HepG2 (cell line): ENCODE measurements around the gene DPEP2NB. TPM values are rescaled to one million over a fixed set of nuclear protein-coding genes. Genes with fewer than 3 reads are reported as not detected.

Source experiments
- ATAC-seq: fragments of 200-7000 bp; cut with Tn5 transposase; 3 replicates; pipeline ENCODE4 v1.9.1; 2020; ENCODE audit warnings: mild to moderate bottlenecking, moderate library complexity
- BruUV-seq: library from RNA; stranded (reverse); fragments of 400-500 nt; replicated peaks from 2 replicates; lab custom pipeline; 2021; lab: Mats Ljungman, UMichigan
- CTCF ChIA-PET: fragments of 300-600 bp; formaldehyde crosslinking; extraction: SDS; loops from one replicate; lab custom pipeline; 2021; ENCODE audit warnings: low total read pairs, inconsistent platforms, low intra/inter-chr PET ratio; lab: Yijun Ruan, JAX
- POLR2A ChIA-PET: fragments of 350-600 bp; sonication (Branson Sonifier 250); formaldehyde crosslinking; loops from one replicate; lab custom pipeline; 2020; ENCODE audit warnings: antibody characterized with exemption, inconsistent platforms; lab: Yijun Ruan, JAX
- DNase-seq: peaks from one replicate; pipeline ENCODE4 v3.0.0-alpha.2; 2015; ENCODE audit warnings: low spot score
- FAIRE-seq: peaks from 3 replicates; lab custom pipeline; 2011; peaks lifted over from hg19 to GRCh38; lab: Jason Lieb, UNC
- H2AFZ ChIP-seq: one replicate; pipeline ENCODE4 v1.6.1; 2011; ENCODE audit warnings: low read length, inconsistent platforms
- H3K27ac ChIP-seq: fragments of 300-600 bp; 3 replicates; pipeline ENCODE4 v1.8.0; 2011; ENCODE audit warnings: mixed run types, mild to moderate bottlenecking, mixed read lengths, low read length, inconsistent platforms; ENCODE audit not compliant: insufficient read depth; ENCODE audit errors: extremely low read length
- H3K27me3 ChIP-seq, 2 experiments: fragments of 200-600 bp in 1 of 2; 2 replicates in 1 of 2; 3 replicates in 1 of 2; pipeline versions ENCODE4 v1.6.0 to v1.8.0; 2011; ENCODE audit warnings: low read length in 2 of 2, mild to moderate bottlenecking in 2 of 2, moderate library complexity in 2 of 2, inconsistent platforms in 1 of 2; ENCODE audit not compliant: insufficient read depth in 2 of 2, control insufficient read depth in 1 of 2
- H3K36me3 ChIP-seq, 2 experiments: fragments of 200-600 bp in 1 of 2; replicated peaks in 1 of 2; 2 replicates in 1 of 2; 3 replicates in 1 of 2; pipeline versions ENCODE4 v1.5.1 to v1.8.0; 2011; ENCODE audit warnings: low read length in 2 of 2, inconsistent platforms in 1 of 2; ENCODE audit not compliant: insufficient read depth in 2 of 2, control insufficient read depth in 1 of 2
- H3K4me1 ChIP-seq: 2 replicates; pipeline ENCODE4 v1.5.1; 2012; ENCODE audit warnings: low read length, inconsistent platforms; ENCODE audit not compliant: insufficient read depth
- H3K4me2 ChIP-seq: 2 replicates; pipeline ENCODE4 v1.6.0; 2011; ENCODE audit warnings: low read depth, low read length, inconsistent platforms
- H3K4me3 ChIP-seq, 3 experiments: fragments of 200-600 bp in 1 of 3; sonication (generic), shearing (Covaris generic) in 1 of 3; replicated peaks in 1 of 3; 2 replicates each; pipeline ENCODE4 v1.5.1; 2011 to 2016; ENCODE audit warnings: low read length in 3 of 3, inconsistent platforms in 2 of 3, low read depth in 2 of 3, mild to moderate bottlenecking in 2 of 3, control low read depth in 1 of 3, mixed read lengths in 1 of 3; ENCODE audit not compliant: insufficient read depth in 1 of 3
- H3K79me2 ChIP-seq: one replicate; pipeline ENCODE4 v1.6.1; 2011; ENCODE audit warnings: low read length, inconsistent platforms; ENCODE audit not compliant: insufficient read depth
- H3K9ac ChIP-seq: 2 replicates; pipeline ENCODE4 v1.6.0; 2011; ENCODE audit warnings: mild to moderate bottlenecking, low read depth, low read length, inconsistent platforms; ENCODE audit not compliant: insufficient read depth
- H3K9me3 ChIP-seq: 2 replicates; pipeline ENCODE4 v1.5.1; 2012; ENCODE audit warnings: mild to moderate bottlenecking, low read length
- H4K20me1 ChIP-seq: 2 replicates; pipeline ENCODE4 v1.6.0; 2011; ENCODE audit warnings: inconsistent platforms, mild to moderate bottlenecking, low read length, moderate library complexity; ENCODE audit not compliant: insufficient read depth
- CENPBD1 ChIP-seq: sonication (generic); formaldehyde crosslinking; IDR thresholded peaks from 2 replicates; pipeline ENCODE4 v1.8.0; 2022; ENCODE audit warnings: missing genetic modification reagents, low read depth, mild to moderate bottlenecking, borderline replicate concordance
- UBTF ChIP-seq: sonication (generic); formaldehyde crosslinking; IDR thresholded peaks from 2 replicates; pipeline ENCODE4 v1.4.0; 2020; ENCODE audit warnings: mild to moderate bottlenecking, missing genetic modification reagents
- ZNF121 ChIP-seq: sonication (generic); formaldehyde crosslinking; IDR thresholded peaks from 2 replicates; pipeline ENCODE4 v1.5.0; 2020; ENCODE audit warnings: mild to moderate bottlenecking, missing genetic modification reagents
- WGBS: methylation state at CpG from one replicate; pipeline ENCODE4 v1.1.6; 2017; ENCODE audit warnings: low lambda C conversion rate; 5-methylcytosine and 5-hydroxymethylcytosine counted together
- in situ Hi-C: cut with HindIII; loops from 2 replicates; pipeline ENCODE4 v1.10.0; 2017; ENCODE audit warnings: low pct_unique_long_range_greater_than_20kb; ENCODE audit not compliant: extremely low pct_ligation_motif_present
- intact Hi-C: fragments of 100-400 bp; cut with micrococcal nuclease; formaldehyde crosslinking; loops from one replicate; pipeline ENCODE4 v1.10.0; 2022; ENCODE audit not compliant: unreplicated experiment
- polyA plus RNA-seq, 8 experiments: library from polyadenylated mRNA; depleted of rRNA in 3 of 8; stranded (reverse) in 7 of 8; unstranded in 1 of 8; fragments of >200 nt; fragmentation: Illumina TruSeq in 4 of 8; extraction: Trizol in 4 of 8; gene quantifications; 2 replicates each; pipeline versions ENCODE4 v1.2.1 to v1.2.3, GENCODE V29; 2011 to 2016; ENCODE audit warnings: low read depth in 4 of 8, missing spikeins in 1 of 8, mixed read lengths in 1 of 8; ENCODE audit not compliant: insufficient read depth in 1 of 8
- total RNA-seq, 5 experiments: library from RNA; depleted of rRNA; stranded (reverse); fragments of >200 nt; fragmentation: Illumina TruSeq; extraction: Trizol; gene quantifications; 2 replicates each; pipeline ENCODE4 v1.2.3, GENCODE V29; 2016; ENCODE audit warnings: low read depth in 1 of 5
- TF ChIP-seq, protein P1 (sequence below): IDR thresholded peaks from 2 replicates; pipeline ENCODE4 v1.6.1; 2016
- TF ChIP-seq, protein P2 (sequence below): sonication (generic); formaldehyde crosslinking; IDR thresholded peaks from 2 replicates; pipeline ENCODE4 v1.4.0; 2020; ENCODE audit warnings: mild to moderate bottlenecking, missing genetic modification reagents
- TF ChIP-seq, protein P3 (sequence below): sonication (generic); formaldehyde crosslinking; IDR thresholded peaks from 2 replicates; pipeline ENCODE4 v1.4.0; 2020; ENCODE audit warnings: low read depth, mild to moderate bottlenecking, missing genetic modification reagents

The DPEP2NB gene
- total and polyA plus RNA-seq, 2 of the 13 experiments (the other 11 are each of a cell fraction or from before 2014, with no cell fraction given) = not detected

GRCh38 chr16:67989322-67990017 is 26.2 kb downstream of the DPEP2NB start (continued):
- no peak for TF ChIP-seq CENPBD1
- TF ChIP-seq, protein P1, sequence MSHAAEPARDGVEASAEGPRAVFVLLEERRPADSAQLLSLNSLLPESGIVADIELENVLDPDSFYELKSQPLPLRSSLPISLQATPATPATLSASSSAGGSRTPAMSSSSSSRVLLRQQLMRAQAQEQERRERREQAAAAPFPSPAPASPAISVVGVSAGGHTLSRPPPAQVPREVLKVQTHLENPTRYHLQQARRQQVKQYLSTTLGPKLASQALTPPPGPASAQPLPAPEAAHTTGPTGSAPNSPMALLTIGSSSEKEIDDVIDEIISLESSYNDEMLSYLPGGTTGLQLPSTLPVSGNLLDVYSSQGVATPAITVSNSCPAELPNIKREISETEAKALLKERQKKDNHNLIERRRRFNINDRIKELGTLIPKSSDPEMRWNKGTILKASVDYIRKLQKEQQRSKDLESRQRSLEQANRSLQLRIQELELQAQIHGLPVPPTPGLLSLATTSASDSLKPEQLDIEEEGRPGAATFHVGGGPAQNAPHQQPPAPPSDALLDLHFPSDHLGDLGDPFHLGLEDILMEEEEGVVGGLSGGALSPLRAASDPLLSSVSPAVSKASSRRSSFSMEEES (CRISPR knock-in tag) = no peak
- TF ChIP-seq, protein P2, sequence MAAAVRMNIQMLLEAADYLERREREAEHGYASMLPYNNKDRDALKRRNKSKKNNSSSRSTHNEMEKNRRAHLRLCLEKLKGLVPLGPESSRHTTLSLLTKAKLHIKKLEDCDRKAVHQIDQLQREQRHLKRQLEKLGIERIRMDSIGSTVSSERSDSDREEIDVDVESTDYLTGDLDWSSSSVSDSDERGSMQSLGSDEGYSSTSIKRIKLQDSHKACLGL (CRISPR knock-in tag) = 0 out of 2 replicates have a peak, but pooled peaks have one; percentile 26

DNA sequence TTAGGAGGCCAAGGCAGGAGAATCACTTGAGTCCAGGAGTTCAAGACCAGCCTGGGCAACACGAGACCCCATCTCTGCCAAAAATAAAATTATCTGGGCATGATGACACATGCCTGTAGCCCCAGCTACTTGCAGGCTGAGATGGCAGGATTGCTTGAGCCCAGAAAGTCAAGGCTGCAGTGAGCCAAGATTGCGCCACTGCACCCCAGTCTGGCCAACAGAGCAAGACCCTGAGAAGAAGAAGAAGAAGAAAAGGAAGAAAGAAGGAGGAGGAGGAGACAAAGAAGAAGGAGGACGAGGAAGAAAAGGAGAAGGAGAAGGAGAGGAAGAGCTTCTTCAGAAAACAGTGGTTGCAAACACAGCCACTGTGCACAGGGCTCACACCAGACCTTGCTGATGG is 27.0 kb downstream of the DPEP2NB start:
- no peak overlapping the region for H3K27ac ChIP-seq
- H4K20me1 ChIP-seq = no peaks in the 10 kb centered on the region
- ChIA-PET CTCF (no interaction called here), POLR2A (interaction anchor here (1.4 to 4.8 kb wide), 4 partner anchors 10 to 45 kb away, joined by 3 to 29 read pairs (median 12); partner anchors contain the start of genes DDX28, DPEP2, DUS2 and LCAT)
- FAIRE-seq (no peak), DNase-seq (no peak), ATAC-seq (no peak)
- H3K4me1 ChIP-seq = peaks cover 61% of the 10 kb centered on the region
- in situ Hi-C loops = no loop called here
- no peak overlapping the region for H3K4me3 ChIP-seq
- TF ChIP-seq UBTF (CRISPR knock-in tag) (0 out of 2 replicates have a peak, but pooled peaks have one; percentile 1), ZNF121 (CRISPR knock-in tag) (peak; percentile 87)
- TF ChIP-seq, protein P3, sequence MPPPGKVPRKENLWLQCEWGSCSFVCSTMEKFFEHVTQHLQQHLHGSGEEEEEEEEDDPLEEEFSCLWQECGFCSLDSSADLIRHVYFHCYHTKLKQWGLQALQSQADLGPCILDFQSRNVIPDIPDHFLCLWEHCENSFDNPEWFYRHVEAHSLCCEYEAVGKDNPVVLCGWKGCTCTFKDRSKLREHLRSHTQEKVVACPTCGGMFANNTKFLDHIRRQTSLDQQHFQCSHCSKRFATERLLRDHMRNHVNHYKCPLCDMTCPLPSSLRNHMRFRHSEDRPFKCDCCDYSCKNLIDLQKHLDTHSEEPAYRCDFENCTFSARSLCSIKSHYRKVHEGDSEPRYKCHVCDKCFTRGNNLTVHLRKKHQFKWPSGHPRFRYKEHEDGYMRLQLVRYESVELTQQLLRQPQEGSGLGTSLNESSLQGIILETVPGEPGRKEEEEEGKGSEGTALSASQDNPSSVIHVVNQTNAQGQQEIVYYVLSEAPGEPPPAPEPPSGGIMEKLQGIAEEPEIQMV = no peak
- no TSS peak for BruUV-seq
- 60% methylated on average over 3 of the region's 3 CpGs for whole genome bisulfite sequencing
- intact Hi-C loops = no loop called here
- no peaks in the 10 kb centered on the region for H3K36me3 ChIP-seq
- H3K9me3 ChIP-seq = no peaks in the 10 kb centered on the region
- H3K4me2 ChIP-seq = no peak overlapping the region
- no peak overlapping the region for H3K9ac ChIP-seq
- H3K79me2 ChIP-seq = no peaks in the 10 kb centered on the region
- H2AFZ ChIP-seq = no peak overlapping the region
- peaks cover 2 to 22% of the 10 kb centered on the region in 2 experiments for H3K27me3 ChIP-seq
